Fibroblast of lung (primary cell): ENCODE data around the gene PSG5. TPM values are rescaled to one million over a fixed set of nuclear protein-coding genes. Genes with fewer than 3 reads are reported as not detected.
"Not testable (repeated sequence)": the region's sequence is repeated elsewhere in the genome, so short reads cannot be mapped to it uniquely, and the experiment has no call there.

ENCODE experiments used
- DNase-seq, 2 donors: peaks; one replicate each; pipeline versions ENCODE4 v3.0.0 to v3.0.0-alpha.2; 2010; ENCODE audit warnings: low read depth in 2 of 2
- H2AFZ ChIP-seq: 2 replicates; pipeline ENCODE4 v1.5.1; 2012; ENCODE audit warnings: low read length, control low read depth, inconsistent platforms
- H3K27ac ChIP-seq: 2 replicates; pipeline ENCODE4 v1.5.1; 2011; ENCODE audit warnings: low read length, control low read depth; ENCODE audit not compliant: insufficient read depth
- H3K27me3 ChIP-seq: 2 replicates; pipeline ENCODE4 v1.5.1; 2011; ENCODE audit warnings: mild to moderate bottlenecking, low read length; ENCODE audit not compliant: control insufficient read depth, insufficient read depth
- H3K36me3 ChIP-seq: 2 replicates; pipeline ENCODE4 v1.5.1; 2011; ENCODE audit warnings: low read length; ENCODE audit not compliant: control insufficient read depth, insufficient read depth
- H3K4me1 ChIP-seq: 2 replicates; pipeline ENCODE4 v1.5.1; 2011; ENCODE audit warnings: low read length; ENCODE audit not compliant: control insufficient read depth, insufficient read depth; ENCODE audit errors: extremely low read depth
- H3K4me2 ChIP-seq: 2 replicates; pipeline ENCODE4 v1.5.1; 2011; ENCODE audit warnings: low read length, control low read depth; ENCODE audit not compliant: insufficient read depth; ENCODE audit errors: extremely low read depth
- H3K4me3 ChIP-seq, 4 experiments: fragments of 200-600 bp in 1 of 4; sonication (generic) in 1 of 4; replicated peaks in 1 of 4; 2 replicates each; pipeline ENCODE4 v1.5.1; 2011 to 2016; ENCODE audit warnings: low read length in 4 of 4, low read depth in 3 of 4, mild to moderate bottlenecking in 3 of 4, control low read depth in 2 of 4, inconsistent platforms in 1 of 4, mixed read lengths in 1 of 4; ENCODE audit not compliant: insufficient read depth in 1 of 4; ENCODE audit errors: control extremely low read depth in 1 of 4
- H3K79me2 ChIP-seq: 2 replicates; pipeline ENCODE4 v1.5.1; 2012; ENCODE audit warnings: mild to moderate bottlenecking, low read length, inconsistent platforms; ENCODE audit not compliant: control insufficient read depth, insufficient read depth
- H3K9ac ChIP-seq: 2 replicates; pipeline ENCODE4 v1.5.1; 2011; ENCODE audit warnings: mild to moderate bottlenecking, low read length, control low read depth; ENCODE audit not compliant: insufficient read depth
- H3K9me3 ChIP-seq: 2 replicates; pipeline ENCODE4 v1.5.1; 2012; ENCODE audit warnings: low read depth, low read length; ENCODE audit not compliant: control insufficient read depth, insufficient read depth
- H4K20me1 ChIP-seq: 2 replicates; pipeline ENCODE4 v1.5.1; 2011; ENCODE audit warnings: low read length; ENCODE audit not compliant: control insufficient read depth, insufficient read depth; ENCODE audit errors: extremely low read depth
- EZH2 ChIP-seq: IDR thresholded peaks from 2 replicates; pipeline ENCODE4 v1.5.1; 2012; ENCODE audit warnings: low read length, control low read depth, mild to moderate bottlenecking; ENCODE audit errors: missing control alignments
- polyA minus RNA-seq: library from RNA; depleted of rRNA, polyadenylated mRNA; stranded (reverse); fragments of >200 nt; gene quantifications from 2 replicates; pipeline ENCODE4 v1.2.3, GENCODE V29; 2011; ENCODE audit warnings: low replicate concordance
- polyA plus RNA-seq, 2 donors: library from polyadenylated mRNA; depleted of rRNA in 1 of 2; stranded (reverse) in 1 of 2; unstranded in 1 of 2; fragments of >200 nt; gene quantifications; 2 replicates each; pipeline ENCODE4 v1.2.1, GENCODE V29; 2011 to 2012; ENCODE audit warnings: missing spikeins in 1 of 2
- total RNA-seq: library from RNA; depleted of rRNA; stranded (reverse); fragments of >200 nt; gene quantifications from 2 replicates; pipeline ENCODE4 v1.2.1, GENCODE V29; 2014
- TF ChIP-seq, protein P1 (sequence below), 2 donors: IDR thresholded peaks in 1 of 2; conservative IDR thresholded peaks in 1 of 2; 1 replicate in 1 of 2; 2 replicates in 1 of 2; pipeline ENCODE4 v1.5.1; 2011 to 2012; ENCODE audit warnings: low read length in 2 of 2, control low read depth in 1 of 2, inconsistent platforms in 1 of 2, low read depth in 1 of 2, mild to moderate bottlenecking in 1 of 2

PSG5 gene
- total RNA-seq (2.1 and 14.2 TPM in 2 replicates), polyA plus RNA-seq (52.2 and 229 TPM in 2 replicates), polyA minus RNA-seq (18.3 and 49.3 TPM in 2 replicates)
- 42.9 and 138 TPM in 2 replicates for polyA plus RNA-seq (2012)

DNA sequence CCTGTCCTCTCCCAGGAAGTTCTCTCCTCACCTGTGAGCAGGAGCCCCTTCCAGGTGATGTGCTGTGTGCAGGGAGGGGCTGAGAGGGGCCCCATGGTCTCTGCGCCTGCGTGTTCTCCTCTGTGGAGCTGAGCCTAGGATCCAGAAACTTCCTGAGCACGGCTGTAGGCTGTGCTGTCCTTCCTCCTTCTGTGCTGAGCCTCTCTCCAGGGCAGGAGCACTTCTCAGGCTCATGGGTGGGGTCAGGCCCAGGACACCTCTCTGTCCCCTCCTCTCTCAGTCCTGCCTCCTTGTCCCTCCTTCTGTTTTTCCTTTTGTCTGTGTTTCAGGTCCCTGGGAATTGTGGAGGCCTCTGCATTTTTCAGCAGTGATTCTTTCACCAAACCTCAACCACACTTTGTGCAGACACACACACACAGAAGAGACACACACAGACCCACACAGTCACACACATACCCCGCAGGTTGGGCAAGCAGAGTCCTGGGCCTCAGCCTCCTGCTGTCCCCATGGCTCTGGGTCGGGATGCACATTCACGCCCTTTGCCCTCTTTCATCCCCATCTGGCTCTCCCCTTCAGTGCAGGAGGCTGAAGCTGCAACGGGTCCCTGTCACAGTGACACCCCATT lies at the start of gene PSG5:
Gene PSG5 (minus strand): TSS at position 226 of the 625 bp plus-strand sequence. CDS start 131 bp downstream, at position 95.
- H4K20me1 ChIP-seq, H3K4me2 ChIP-seq, H2AFZ ChIP-seq, H3K9ac ChIP-seq, H3K27me3 ChIP-seq, H3K36me3 ChIP-seq, H3K79me2 ChIP-seq, H3K9me3 ChIP-seq: not testable (repeated sequence)
- Histone ChIP-seq H3K4me1 (peaks cover 13% of the 10 kb centered on the region), H3K4me3 (peak within 1 kb of the TSS in 1 of 4 experiments; percentile 39), H3K27ac (peak within 1 kb of the TSS; percentile 38)
- peak in 1 of 2 donors; percentile 59 for DNase-seq

DNA sequence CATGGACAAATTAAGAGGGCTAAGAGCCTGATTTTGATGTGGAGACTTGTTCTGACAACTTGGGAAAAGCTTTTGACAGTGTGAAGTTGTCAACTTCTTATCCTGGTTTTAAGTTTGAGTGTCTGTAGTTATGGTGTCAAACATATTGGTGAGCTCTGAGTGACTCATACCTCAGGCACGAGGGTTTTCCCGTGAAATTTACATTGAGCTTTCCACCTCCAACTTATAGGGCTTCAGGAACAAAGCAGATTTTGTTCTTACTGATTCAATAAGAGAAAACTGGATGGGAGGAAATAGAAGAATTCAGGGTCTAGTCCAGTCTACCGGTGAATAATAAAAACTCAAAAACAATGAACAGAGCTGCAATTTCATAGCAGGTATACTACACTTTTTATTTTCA lies 49.4 kb upstream of the PSG5 start:
- H3K4me3 ChIP-seq, H3K27ac ChIP-seq, H4K20me1 ChIP-seq, H3K4me1 ChIP-seq, H2AFZ ChIP-seq, H3K9ac ChIP-seq, H3K9me3 ChIP-seq, H3K27me3 ChIP-seq, H3K4me2 ChIP-seq, H3K36me3 ChIP-seq, H3K79me2 ChIP-seq: not testable (repeated sequence)
- DNase-seq = peak in 1 of 2 donors; percentile 10

DNA sequence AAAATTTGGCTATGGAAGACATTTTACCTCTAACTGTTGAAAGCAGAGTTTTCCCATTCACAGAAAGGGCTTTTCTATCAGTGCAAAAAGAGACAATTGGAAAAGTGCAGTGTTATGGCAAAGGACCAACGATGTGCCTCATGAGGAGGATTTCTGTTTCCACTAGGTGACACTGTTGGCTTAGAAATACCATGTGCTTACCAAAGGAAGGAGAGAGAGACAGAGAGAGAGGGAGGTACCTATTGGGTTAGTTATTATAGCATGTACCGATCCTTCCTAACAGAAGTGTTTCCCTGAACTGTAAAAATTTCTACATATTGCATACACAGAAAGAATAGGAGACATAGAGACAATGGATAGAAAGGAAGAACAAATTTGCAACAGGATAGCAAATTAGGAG lies 43.0 kb upstream of the PSG5 start:
- Histone ChIP-seq H4K20me1 (no peaks in the 10 kb centered on the region), H3K36me3 (no peaks in the 10 kb centered on the region), H3K27me3 (no peaks in the 10 kb centered on the region), H3K4me2 (no peak overlapping the region), H3K79me2 (no peaks in the 10 kb centered on the region), H3K4me3 (no peak overlapping the region), H3K9me3 (no peaks in the 10 kb centered on the region), H3K27ac (no peak overlapping the region), H3K4me1 (no peaks in the 10 kb centered on the region), H2AFZ (no peak overlapping the region), H3K9ac (no peak overlapping the region)
- DNase-seq = peak in 1 of 2 donors; percentile 11
- TF ChIP-seq EZH2 = no peak
- TF ChIP-seq, protein P1, sequence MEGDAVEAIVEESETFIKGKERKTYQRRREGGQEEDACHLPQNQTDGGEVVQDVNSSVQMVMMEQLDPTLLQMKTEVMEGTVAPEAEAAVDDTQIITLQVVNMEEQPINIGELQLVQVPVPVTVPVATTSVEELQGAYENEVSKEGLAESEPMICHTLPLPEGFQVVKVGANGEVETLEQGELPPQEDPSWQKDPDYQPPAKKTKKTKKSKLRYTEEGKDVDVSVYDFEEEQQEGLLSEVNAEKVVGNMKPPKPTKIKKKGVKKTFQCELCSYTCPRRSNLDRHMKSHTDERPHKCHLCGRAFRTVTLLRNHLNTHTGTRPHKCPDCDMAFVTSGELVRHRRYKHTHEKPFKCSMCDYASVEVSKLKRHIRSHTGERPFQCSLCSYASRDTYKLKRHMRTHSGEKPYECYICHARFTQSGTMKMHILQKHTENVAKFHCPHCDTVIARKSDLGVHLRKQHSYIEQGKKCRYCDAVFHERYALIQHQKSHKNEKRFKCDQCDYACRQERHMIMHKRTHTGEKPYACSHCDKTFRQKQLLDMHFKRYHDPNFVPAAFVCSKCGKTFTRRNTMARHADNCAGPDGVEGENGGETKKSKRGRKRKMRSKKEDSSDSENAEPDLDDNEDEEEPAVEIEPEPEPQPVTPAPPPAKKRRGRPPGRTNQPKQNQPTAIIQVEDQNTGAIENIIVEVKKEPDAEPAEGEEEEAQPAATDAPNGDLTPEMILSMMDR (conservative IDR thresholded peaks at IDR 0.05 in 1 of 2, IDR thresholded peaks at IDR 0.05 in 1 of 2; ENCODE audit: low read depth in 1 of 2, low read length in 2 of 2) = no peak

DNA sequence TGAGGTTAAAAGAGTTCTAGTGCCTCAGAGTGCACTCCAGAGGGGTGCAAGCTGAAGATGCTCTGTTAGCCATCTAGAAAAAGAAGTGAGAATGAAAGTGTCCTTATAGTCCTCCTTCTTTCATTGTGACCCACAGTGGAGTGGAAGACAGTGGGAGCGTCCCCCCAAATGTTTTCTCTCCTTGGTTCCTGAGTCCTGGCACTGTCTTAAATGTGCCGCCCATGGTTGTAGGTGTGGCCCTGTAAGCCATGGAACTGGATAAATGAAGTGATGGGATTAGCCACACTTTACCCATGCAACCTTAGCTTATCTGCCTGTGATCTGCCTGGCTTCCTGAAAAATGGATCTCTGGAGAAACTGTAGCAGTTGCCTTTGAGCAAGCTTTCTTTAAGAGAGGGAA lies 42.4 kb upstream of the PSG5 start:
- not testable (repeated sequence) for H3K27ac ChIP-seq, H3K4me2 ChIP-seq, H2AFZ ChIP-seq, H3K36me3 ChIP-seq, DNase-seq, H3K27me3 ChIP-seq, H3K79me2 ChIP-seq, H3K4me3 ChIP-seq, H4K20me1 ChIP-seq, H3K9ac ChIP-seq, H3K4me1 ChIP-seq, H3K9me3 ChIP-seq

DNA sequence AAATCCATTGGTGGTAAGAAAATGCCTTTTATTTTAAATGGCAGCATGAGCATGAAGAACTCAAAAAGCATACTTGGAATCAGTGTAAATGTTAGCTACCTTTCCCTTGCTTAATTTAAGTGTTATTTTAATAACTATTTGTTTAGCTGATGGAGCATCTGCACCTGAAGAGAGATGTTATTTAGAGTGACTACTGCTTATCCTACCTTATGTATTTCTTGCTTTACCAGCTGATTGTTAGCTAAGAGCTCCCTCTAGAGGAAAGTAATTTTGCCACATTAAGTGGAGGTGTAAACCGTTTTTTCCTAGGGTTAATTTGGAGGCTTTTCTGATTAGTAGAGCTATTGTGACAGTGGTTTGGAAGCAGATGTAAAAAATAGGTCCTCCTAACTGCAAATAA lies 40.6 kb upstream of the PSG5 start:
- H3K27ac ChIP-seq, H3K9ac ChIP-seq, H3K79me2 ChIP-seq, DNase-seq, H3K36me3 ChIP-seq, H4K20me1 ChIP-seq, H3K4me2 ChIP-seq, H3K4me3 ChIP-seq, H3K4me1 ChIP-seq, H3K27me3 ChIP-seq, H2AFZ ChIP-seq, H3K9me3 ChIP-seq: not testable (repeated sequence)
